Hematopoietic multipotent progenitor cell (in vitro differentiated cells): ENCODE measurements around the gene CNBD2. TPM values are rescaled to one million over a fixed set of nuclear protein-coding genes. Genes with fewer than 3 reads are reported as not detected.
"Not testable (repeated sequence)": the region's sequence is repeated elsewhere in the genome, so short reads cannot be mapped to it uniquely, and the experiment has no call there.

Experiments
- DNase-seq, 3 donors: peaks; one replicate each; pipeline ENCODE4 v3.0.0-alpha.2; 2011 to 2015; ENCODE audit warnings: low read depth in 2 of 3, low spot score in 2 of 3
- small RNA-seq: library from RNA; depleted of rRNA; stranded (forward); fragments of <200 nt; gene quantifications from one replicate; pipeline ENCODE3, GENCODE V24; 2012
- total RNA-seq: library from RNA; depleted of rRNA; stranded (reverse); fragments of >200 nt; gene quantifications from one replicate; pipeline ENCODE4 v1.2.3, GENCODE V29; 2012

The CNBD2 gene
- total RNA-seq, 1 donor, result 8.3 TPM

GRCh38 chr20:36053863-36054518 is 85.6 kb downstream of the CNBD2 start:
- DNase-seq, result not testable (repeated sequence)

- no peak for DNase-seq
Observed at GRCh38 chr20:36055145-36055544, 86.8 kb downstream of the CNBD2 start.

GRCh38 chr20:36060676-36061075 is 92.3 kb downstream of the CNBD2 start:
- DNase-seq, result no peak

DNA sequence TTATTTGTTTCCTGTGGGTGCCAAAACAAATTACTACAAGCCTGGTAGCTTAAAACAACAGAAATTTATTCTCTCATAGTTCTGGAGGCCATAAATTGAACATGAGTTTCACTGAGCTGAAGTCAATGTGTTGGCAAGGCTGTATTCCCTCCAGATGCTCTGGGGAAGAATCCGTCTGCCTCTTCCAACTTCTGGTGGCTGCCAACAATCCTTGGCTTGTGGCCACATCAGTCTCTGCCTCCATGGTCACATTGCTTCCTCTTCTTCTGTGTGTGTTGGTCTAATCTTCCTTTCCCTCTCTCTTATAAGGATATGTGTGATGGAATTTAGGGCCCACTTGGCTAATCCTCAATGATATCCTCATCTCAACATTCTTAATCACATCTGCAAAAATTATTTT is 93.4 kb downstream of the CNBD2 start:
- DNase-seq, result no peak

- no peak for DNase-seq
Observed at GRCh38 chr20:36062799-36063198, 94.4 kb downstream of the CNBD2 start.

GRCh38 chr20:36063916-36064657 is 95.7 kb downstream of the CNBD2 start:
- DNase-seq, result no peak

- DNase-seq, result peak; percentile 77 to 87 (median 84)
Observed at GRCh38 chr20:36064658-36065426, 96.5 kb downstream of the CNBD2 start.

DNA sequence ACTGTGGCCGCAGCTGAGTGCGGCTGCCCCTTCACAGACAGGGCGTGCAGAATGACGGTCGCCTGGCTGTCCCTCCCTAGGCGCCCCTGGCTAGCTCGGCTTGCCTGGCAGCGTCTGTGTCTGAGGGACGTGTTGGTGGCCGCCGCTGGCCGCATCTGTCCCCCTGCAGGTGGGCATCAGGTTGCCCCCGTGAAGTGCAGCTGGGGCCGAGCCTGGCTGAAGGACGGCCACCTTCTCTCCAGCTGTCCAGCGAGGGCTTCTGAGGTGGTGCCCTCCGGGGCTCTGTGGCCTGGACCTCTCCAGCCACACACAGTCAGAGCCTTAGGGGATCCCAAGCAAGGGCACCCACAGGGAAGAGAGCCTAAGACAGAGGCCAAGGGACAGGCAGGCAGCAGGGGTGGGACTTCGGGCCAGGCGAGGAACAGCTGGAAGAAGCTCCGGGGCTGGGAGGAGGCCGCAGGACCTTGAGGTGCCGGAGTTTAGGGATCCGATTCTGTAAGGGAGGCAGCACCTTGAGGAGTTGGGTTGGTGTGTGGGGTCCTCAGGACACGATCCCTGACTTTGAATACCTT is 97.1 kb downstream of the CNBD2 start:
- DNase-seq, result no peak

- no peak for DNase-seq
Observed at GRCh38 chr20:36066777-36067176, 98.4 kb downstream of the CNBD2 start.

- not testable (repeated sequence) for DNase-seq
Observed at GRCh38 chr20:36068526-36068925, 100.1 kb downstream of the CNBD2 start.

GRCh38 chr20:36070451-36070850 is 102.1 kb downstream of the CNBD2 start:
- no peak for DNase-seq

DNA sequence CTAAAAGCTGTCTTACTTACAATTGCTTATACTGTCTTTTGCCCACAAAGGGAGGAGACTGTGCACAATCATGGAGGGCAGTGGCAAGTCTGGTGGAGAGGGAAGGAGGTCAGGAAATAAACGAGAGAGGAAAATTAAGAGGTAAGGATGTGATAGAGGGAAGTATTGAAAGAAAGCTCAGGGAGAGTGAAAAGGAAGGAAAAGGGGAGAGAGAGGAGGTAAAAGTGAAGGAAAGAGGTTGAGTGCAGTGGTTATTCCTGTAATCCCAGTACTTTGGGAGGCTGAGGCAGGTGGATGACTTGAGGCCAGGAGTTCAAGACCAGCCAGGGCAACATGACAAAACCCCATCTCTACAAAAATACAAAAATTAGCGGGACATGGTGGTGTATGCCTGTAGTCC is 103.5 kb downstream of the CNBD2 start:
- DNase-seq, result no peak

DNA sequence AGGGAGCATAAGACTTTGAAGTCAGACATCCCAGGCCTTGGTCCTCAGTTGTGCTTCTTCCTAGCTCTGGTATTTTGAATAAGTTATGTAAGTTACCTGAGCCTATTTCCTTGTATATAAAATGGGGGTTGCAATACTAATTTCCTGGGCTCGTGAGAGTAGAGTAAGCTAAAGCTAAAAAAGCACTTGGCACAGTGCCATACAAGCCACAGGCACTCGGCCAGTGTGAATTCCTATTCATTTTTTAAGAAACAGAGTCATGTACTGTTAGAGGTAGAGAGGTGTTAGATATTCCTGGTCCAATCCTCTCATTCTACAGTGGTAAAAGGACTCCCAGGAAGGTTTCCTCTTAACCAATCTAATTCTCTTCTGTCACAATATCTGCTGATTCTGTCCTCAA is 106.6 kb downstream of the CNBD2 start:
- no peak for DNase-seq

GRCh38 chr20:36077762-36078161 is 109.4 kb downstream of the CNBD2 start:
- not testable (repeated sequence) for DNase-seq

DNA sequence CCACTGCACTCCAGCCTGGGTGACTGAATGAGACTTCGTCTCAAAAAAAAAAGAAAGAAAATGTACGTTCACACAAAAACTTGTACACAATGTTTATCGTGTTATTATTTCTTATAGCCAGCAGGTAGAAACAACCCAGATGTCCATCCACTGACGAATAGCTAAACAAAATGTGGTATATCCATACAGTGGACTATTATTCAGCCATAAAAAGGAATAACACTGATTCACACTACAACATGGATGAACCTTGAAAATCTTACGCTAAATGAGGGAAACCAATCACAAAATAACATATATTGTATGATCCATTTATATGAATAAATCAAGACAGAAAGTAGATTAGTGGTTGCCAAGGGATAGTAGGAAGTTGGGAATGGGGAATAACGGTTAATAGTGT is 111.1 kb downstream of the CNBD2 start:
- DNase-seq, result no peak

- not testable (repeated sequence) for DNase-seq
Observed at GRCh38 chr20:36079984-36080383, 111.6 kb downstream of the CNBD2 start.

Small RNA genes lying within 50 kb of the gene (small RNA-seq; reads per million reads assigned to genes)
- not detected for gene RNU6-937P

Other genes with a start within 250 kb of the CNBD2 start
- gene RBM39, start 226.3 kb upstream of the CNBD2 start, total RNA-seq, result 256 TPM
- 42.3 TPM for gene PHF20, start 196.6 kb upstream of the CNBD2 start, total RNA-seq
- gene SCAND1, start 14.1 kb upstream of the CNBD2 start, total RNA-seq, result 94.8 TPM
- gene EPB41L1, start 186.2 kb downstream of the CNBD2 start, total RNA-seq, result 1.3 TPM